ENCODE results near the gene SLC9A9. TPM values are rescaled to one million over a fixed set of nuclear protein-coding genes. Genes with fewer than 3 reads are reported as not detected.

SLC9A9 gene
- total and polyA plus RNA-seq, 9 of the 15 experiments (the other 6 are each of a cell fraction or from before 2014, with no cell fraction given): 0.03 to 0.13 TPM; not detected in 7

GRCh38 chr3:143830786-143831185 is 17.5 kb downstream of the SLC9A9 start (continued):
- no peak for TF ChIP-seq CREB1 (IDR thresholded peaks at IDR 0.05)
- TF ChIP-seq CREB1 (CRISPR knock-in tag; IDR thresholded peaks at IDR 0.05): no peak
- TF ChIP-seq KDM2B (CRISPR knock-in tag; IDR thresholded peaks at IDR 0.05): no peak
- no peak for TF ChIP-seq SOX6 (IDR thresholded peaks at IDR 0.05)
- TF ChIP-seq TOE1 (IDR thresholded peaks at IDR 0.05; ENCODE audit: borderline replicate concordance): no peak
- no peak for TF ChIP-seq TOE1 (CRISPR knock-in tag; IDR thresholded peaks at IDR 0.05; ENCODE audit: borderline replicate concordance, low read depth)
- TF ChIP-seq CBFA2T2 (conservative IDR thresholded peaks at IDR 0.05): no peak
- no peak for TF ChIP-seq SAP30 (IDR thresholded peaks at IDR 0.05; ENCODE audit: borderline replicate concordance, insufficient read depth, low read depth, low read length, poor library complexity, severe bottlenecking)
- TF ChIP-seq ZNF408 (CRISPR knock-in tag; IDR thresholded peaks at IDR 0.05; ENCODE audit: low read depth): no peak
- TF ChIP-seq, protein P1, sequence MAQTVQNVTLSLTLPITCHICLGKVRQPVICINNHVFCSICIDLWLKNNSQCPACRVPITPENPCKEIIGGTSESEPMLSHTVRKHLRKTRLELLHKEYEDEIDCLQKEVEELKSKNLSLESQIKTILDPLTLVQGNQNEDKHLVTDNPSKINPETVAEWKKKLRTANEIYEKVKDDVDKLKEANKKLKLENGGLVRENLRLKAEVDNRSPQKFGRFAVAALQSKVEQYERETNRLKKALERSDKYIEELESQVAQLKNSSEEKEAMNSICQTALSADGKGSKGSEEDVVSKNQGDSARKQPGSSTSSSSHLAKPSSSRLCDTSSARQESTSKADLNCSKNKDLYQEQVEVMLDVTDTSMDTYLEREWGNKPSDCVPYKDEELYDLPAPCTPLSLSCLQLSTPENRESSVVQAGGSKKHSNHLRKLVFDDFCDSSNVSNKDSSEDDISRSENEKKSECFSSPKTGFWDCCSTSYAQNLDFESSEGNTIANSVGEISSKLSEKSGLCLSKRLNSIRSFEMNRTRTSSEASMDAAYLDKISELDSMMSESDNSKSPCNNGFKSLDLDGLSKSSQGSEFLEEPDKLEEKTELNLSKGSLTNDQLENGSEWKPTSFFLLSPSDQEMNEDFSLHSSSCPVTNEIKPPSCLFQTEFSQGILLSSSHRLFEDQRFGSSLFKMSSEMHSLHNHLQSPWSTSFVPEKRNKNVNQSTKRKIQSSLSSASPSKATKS (CRISPR knock-in tag; IDR thresholded peaks at IDR 0.05): no peak
- no peak for TF ChIP-seq EHMT2 (IDR thresholded peaks at IDR 0.05)

DNA sequence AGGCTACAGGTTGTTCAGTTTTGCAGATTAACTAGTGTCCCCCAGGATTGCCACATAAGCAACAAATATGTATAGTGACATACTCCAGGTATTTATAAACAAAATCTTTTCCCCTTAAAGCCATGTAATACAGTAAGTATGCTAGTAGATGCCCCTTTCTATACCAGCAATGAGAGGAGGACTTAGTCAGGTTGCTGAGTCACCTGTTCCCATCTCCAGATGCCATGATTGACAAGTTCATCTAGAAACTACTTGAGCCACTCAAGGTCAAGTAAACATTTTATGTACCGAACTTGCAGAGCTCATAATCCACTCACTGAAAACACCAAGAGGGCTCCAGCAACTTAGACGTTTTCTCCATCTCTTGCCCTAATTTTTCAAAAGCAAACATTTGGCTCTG is 18.2 kb downstream of the SLC9A9 start:
- no TSS peak for BruUV-seq (replicated peaks)
- TF ChIP-seq MAFG (tag; conservative IDR thresholded peaks at IDR 0.05) (0 out of 2 replicates have a peak, but pooled peaks have one; percentile 16), HDAC6 (IDR thresholded peaks at IDR 0.05; ENCODE audit: low read depth, low read length) (no peak)
- DNase-seq (ENCODE audit: extremely low read depth in 1 of 4, low spot score in 3 of 4) (no peak), FAIRE-seq (no peak), ATAC-seq (no peak)
- Histone ChIP-seq H3K79me2 (ENCODE audit: control insufficient read depth, insufficient read depth, low read length) (no peaks in the 10 kb centered on the region), H3K9me3 (replicated peaks; ENCODE audit: control insufficient read depth, insufficient read depth, low read depth, low read length) (no peaks in the 10 kb centered on the region), H4K20me1 (replicated peaks; ENCODE audit: control insufficient read depth, insufficient read depth, low read length) (no peaks in the 10 kb centered on the region), H3K9ac (ENCODE audit: insufficient read depth in 1 of 2, low read depth in 2 of 2, low read length in 2 of 2) (no peak overlapping the region), H3K36me3 (ENCODE audit: control insufficient read depth, insufficient read depth, low read length) (no peaks in the 10 kb centered on the region), H3K27ac (ENCODE audit: extremely low read depth, low read depth, low read length) (no peak overlapping the region), H3K4me3 (no peak overlapping the region), H3K27me3 (ENCODE audit: control insufficient read depth in 2 of 2, insufficient read depth in 2 of 2, low read length in 2 of 2) (no peaks in the 10 kb centered on the region), H3K4me1 (replicated peaks in 1 of 2; ENCODE audit: control insufficient read depth in 2 of 2, insufficient read depth in 2 of 2, low read length in 2 of 2) (no peaks in the 10 kb centered on the region), H3K9me1 (ENCODE audit: control insufficient read depth, insufficient read depth, low read length) (no peaks in the 10 kb centered on the region), H2AFZ (ENCODE audit: low read depth, low read length) (no peak overlapping the region), H3K4me2 (ENCODE audit: insufficient read depth, low read length) (no peak overlapping the region)
- POLR2A ChIA-PET: no interaction called here
- WGBS (ENCODE audit: insufficient coverage, low coverage, missing lambda C conversion rate): 0% methylated on average over 2 of the region's 2 CpGs
- in situ Hi-C loops (cut with MboI): no loop called here
- CTCF ChIA-PET (ENCODE audit: low intra/inter-chr PET ratio): no interaction called here
- intact Hi-C loops (cut with micrococcal nuclease): no loop called here
